ENCODE results near the gene ZNF813. TPM values are rescaled to one million over a fixed set of nuclear protein-coding genes. Genes with fewer than 3 reads are reported as not detected.

Gene ZNF813
- total RNA-seq, 1 experiment from 2014 or later = 0.61 TPM

DNA sequence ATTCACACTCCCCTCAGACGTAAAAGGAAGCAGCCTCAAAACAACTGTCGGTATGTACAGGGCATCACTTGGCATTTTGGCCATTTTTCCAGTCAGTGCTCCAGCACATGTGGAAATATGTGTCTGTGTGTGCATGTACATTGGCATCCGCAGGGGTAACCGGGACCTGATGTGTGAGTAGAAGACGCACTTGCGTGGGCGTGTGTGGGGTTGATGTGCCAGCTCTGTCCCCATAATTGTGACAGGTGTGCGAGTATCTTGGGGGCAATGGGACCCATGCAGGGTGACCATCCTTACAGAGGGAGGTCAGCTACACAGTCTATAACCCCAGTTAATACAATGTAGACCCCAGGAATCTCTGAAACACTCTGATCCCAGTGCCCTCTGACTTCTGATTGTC is 63.1 kb downstream of the ZNF813 start:
- H3K27ac Mint-ChIP-seq (ENCODE audit: low read depth, unreplicated experiment) = no peak overlapping the region
- intact Hi-C loops (cut with micrococcal nuclease) = no loop called here

DNA sequence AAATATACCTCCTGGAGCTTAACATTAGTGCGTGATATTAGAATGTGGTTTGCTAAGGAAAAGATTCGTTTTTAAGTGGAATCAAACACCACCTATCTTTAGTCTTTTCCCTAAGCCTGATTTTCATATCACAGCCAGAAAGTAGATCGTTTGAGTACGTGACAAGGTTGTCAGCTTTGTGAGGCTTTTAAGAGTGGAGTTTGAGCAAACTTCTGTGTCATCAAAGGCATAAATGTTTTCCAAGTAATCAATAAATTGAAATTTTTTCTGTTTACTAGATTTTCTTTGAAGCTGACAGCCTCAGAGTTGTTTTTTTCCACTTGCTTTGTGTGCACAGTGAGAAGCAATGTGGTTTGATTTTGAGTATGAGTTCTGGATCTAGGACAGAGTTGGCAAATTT is 63.9 kb downstream of the ZNF813 start:
- H3K36me3 Mint-ChIP-seq (ENCODE audit: insufficient read depth, unreplicated experiment) = no peaks in the 10 kb centered on the region
- no peak overlapping the region for H3K27ac Mint-ChIP-seq (ENCODE audit: low read depth, unreplicated experiment)
- no TSS peak for BruUV-seq (replicated peaks)
- TF ChIP-seq, protein P1, sequence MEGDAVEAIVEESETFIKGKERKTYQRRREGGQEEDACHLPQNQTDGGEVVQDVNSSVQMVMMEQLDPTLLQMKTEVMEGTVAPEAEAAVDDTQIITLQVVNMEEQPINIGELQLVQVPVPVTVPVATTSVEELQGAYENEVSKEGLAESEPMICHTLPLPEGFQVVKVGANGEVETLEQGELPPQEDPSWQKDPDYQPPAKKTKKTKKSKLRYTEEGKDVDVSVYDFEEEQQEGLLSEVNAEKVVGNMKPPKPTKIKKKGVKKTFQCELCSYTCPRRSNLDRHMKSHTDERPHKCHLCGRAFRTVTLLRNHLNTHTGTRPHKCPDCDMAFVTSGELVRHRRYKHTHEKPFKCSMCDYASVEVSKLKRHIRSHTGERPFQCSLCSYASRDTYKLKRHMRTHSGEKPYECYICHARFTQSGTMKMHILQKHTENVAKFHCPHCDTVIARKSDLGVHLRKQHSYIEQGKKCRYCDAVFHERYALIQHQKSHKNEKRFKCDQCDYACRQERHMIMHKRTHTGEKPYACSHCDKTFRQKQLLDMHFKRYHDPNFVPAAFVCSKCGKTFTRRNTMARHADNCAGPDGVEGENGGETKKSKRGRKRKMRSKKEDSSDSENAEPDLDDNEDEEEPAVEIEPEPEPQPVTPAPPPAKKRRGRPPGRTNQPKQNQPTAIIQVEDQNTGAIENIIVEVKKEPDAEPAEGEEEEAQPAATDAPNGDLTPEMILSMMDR (IDR thresholded peaks at IDR 0.05; ENCODE audit: unreplicated experiment) = no peak
- H3K4me3 Mint-ChIP-seq (ENCODE audit: unreplicated experiment) = no peak overlapping the region
- H3K9me3 Mint-ChIP-seq (ENCODE audit: unreplicated experiment) = peaks cover 7% of the 10 kb centered on the region
- DNase-seq (ENCODE audit: unreplicated experiment) = no peak
- H3K27me3 Mint-ChIP-seq (ENCODE audit: insufficient read depth, unreplicated experiment) = no peaks in the 10 kb centered on the region
- ChIA-PET CTCF (no interaction called here), POLR2A (no interaction called here)
- H3K4me1 Mint-ChIP-seq (ENCODE audit: insufficient read depth, unreplicated experiment) = no peaks in the 10 kb centered on the region
- intact Hi-C loops (cut with micrococcal nuclease) = no loop called here

More for the DNA sequence above, 63.1 kb downstream of the ZNF813 start:
- POLR2A ChIA-PET = no interaction called here
- Mint-ChIP-seq H3K4me1 (ENCODE audit: insufficient read depth, unreplicated experiment) (no peaks in the 10 kb centered on the region), H3K9me3 (ENCODE audit: unreplicated experiment) (peaks cover 14% of the 10 kb centered on the region), H3K27me3 (ENCODE audit: insufficient read depth, unreplicated experiment) (no peaks in the 10 kb centered on the region), H3K4me3 (ENCODE audit: unreplicated experiment) (no peak overlapping the region), H3K36me3 (ENCODE audit: insufficient read depth, unreplicated experiment) (no peaks in the 10 kb centered on the region)
- CTCF ChIA-PET = no interaction called here
- BruUV-seq (replicated peaks) = no TSS peak
- no peak for DNase-seq (ENCODE audit: unreplicated experiment)
- TF ChIP-seq, protein P1 (IDR thresholded peaks at IDR 0.05; ENCODE audit: unreplicated experiment) = no peak

DNA sequence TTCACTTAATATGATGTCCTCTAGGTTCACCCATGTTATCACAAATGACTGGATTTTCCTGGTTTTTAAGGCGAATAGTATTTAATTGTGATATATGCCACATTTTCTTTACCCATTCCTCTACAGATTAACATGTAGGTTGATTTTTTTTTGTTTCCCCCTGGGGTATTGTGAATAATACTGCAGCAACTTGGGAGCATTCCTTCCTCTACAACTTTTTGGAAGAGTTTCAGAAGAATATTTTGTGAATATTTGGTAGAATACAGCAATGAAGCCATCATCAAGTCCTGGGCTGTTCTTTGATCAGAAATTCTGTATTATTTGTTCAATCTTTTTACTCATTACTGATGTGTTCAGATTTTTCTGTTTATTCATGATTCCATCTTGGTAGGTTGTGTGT is 64.8 kb downstream of the ZNF813 start:
- H3K27me3 Mint-ChIP-seq (ENCODE audit: insufficient read depth, unreplicated experiment) = no peaks in the 10 kb centered on the region
- H3K4me1 Mint-ChIP-seq (ENCODE audit: insufficient read depth, unreplicated experiment) = no peaks in the 10 kb centered on the region
- no peak overlapping the region for H3K4me3 Mint-ChIP-seq (ENCODE audit: unreplicated experiment)
- CTCF ChIA-PET = no interaction called here
- H3K36me3 Mint-ChIP-seq (ENCODE audit: insufficient read depth, unreplicated experiment) = no peaks in the 10 kb centered on the region
- TF ChIP-seq, protein P1 (IDR thresholded peaks at IDR 0.05; ENCODE audit: unreplicated experiment) = no peak
- peaks cover 7% of the 10 kb centered on the region for H3K9me3 Mint-ChIP-seq (ENCODE audit: unreplicated experiment)
- POLR2A ChIA-PET = no interaction called here
- BruUV-seq (replicated peaks) = no TSS peak
- DNase-seq (ENCODE audit: unreplicated experiment) = no peak
- no peak overlapping the region for H3K27ac Mint-ChIP-seq (ENCODE audit: low read depth, unreplicated experiment)
- intact Hi-C loops (cut with micrococcal nuclease) = no loop called here

DNA sequence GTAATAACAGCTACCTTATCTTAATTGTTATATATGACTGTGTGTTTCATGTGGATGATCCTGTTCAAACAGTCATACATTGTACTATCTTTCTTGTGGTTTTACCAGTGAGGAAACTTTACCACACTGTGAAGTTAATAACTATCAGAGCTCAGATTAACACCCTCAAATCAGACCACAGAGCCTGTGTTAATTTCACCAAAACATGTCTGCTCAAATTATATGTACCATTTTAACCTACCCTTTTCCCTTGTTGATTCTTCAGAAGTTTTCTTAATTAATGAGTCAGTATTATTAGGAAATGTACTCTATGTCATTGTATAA is 68.7 kb downstream of the ZNF813 start:
- Mint-ChIP-seq H3K4me3 (ENCODE audit: unreplicated experiment) (no peak overlapping the region), H3K9me3 (ENCODE audit: unreplicated experiment) (peaks cover 7% of the 10 kb centered on the region), H3K27me3 (ENCODE audit: insufficient read depth, unreplicated experiment) (no peaks in the 10 kb centered on the region), H3K36me3 (ENCODE audit: insufficient read depth, unreplicated experiment) (peaks cover 13% of the 10 kb centered on the region), H3K4me1 (ENCODE audit: insufficient read depth, unreplicated experiment) (no peaks in the 10 kb centered on the region), H3K27ac (ENCODE audit: low read depth, unreplicated experiment) (no peak overlapping the region)
- ChIA-PET CTCF (interaction anchor here (0.6 kb wide), 1 partner anchor 58 kb away, joined by 5 read pairs; no protein-coding TSS in a partner anchor), POLR2A (interaction anchor here (0.6 to 1.7 kb wide), 2 partner anchors 14 to 16 kb away, joined by 3 to 7 read pairs; no protein-coding TSS in a partner anchor)
- BruUV-seq (replicated peaks) = no TSS peak
- no peak for DNase-seq (ENCODE audit: unreplicated experiment)
- TF ChIP-seq, protein P1 (IDR thresholded peaks at IDR 0.05; ENCODE audit: unreplicated experiment) = no peak
- intact Hi-C loops (cut with micrococcal nuclease) = no loop called here
